SU-DHL-6 (cell line): Measurements from ENCODE around the gene SKI.

Experiments used
- H2AFZ ChIP-seq: fragments of 200-600 bp; sonication (generic); 2 replicates; pipeline ENCODE4 v1.6.1; 2014; ENCODE audit warnings: low read depth, mild to moderate bottlenecking, moderate library complexity, mixed read lengths, antibody characterized with exemption, low read length; ENCODE audit not compliant: severe bottlenecking
- H3F3A ChIP-seq: fragments of 200-600 bp; shearing (Covaris generic); 2 replicates; pipeline ENCODE4 v1.6.0; 2016; ENCODE audit warnings: antibody characterized with exemption, mild to moderate bottlenecking; ENCODE audit not compliant: insufficient read depth
- H3K27ac ChIP-seq: fragments of 200-600 bp; sonication (generic); 2 replicates; pipeline ENCODE4 v1.5.1; 2016; ENCODE audit warnings: low read depth, mild to moderate bottlenecking, low read length, moderate library complexity, mixed read lengths
- H3K27me3 ChIP-seq: fragments of 200-600 bp; sonication (generic), shearing (Covaris generic); 2 replicates; pipeline ENCODE4 v1.6.0; 2014; ENCODE audit warnings: mild to moderate bottlenecking, low read length
- H3K36me3 ChIP-seq: fragments of 200-600 bp; sonication (generic); 2 replicates; pipeline ENCODE4 v1.6.1; 2014; ENCODE audit warnings: mild to moderate bottlenecking, low read length, mixed read lengths
- H3K4me2 ChIP-seq: fragments of 300-600, 200-600 bp; shearing (Covaris generic), sonication (generic); 2 replicates; pipeline ENCODE4 v1.6.0; 2014; ENCODE audit warnings: low read length, low read depth, mild to moderate bottlenecking; ENCODE audit not compliant: poor library complexity, severe bottlenecking
- H3K4me3 ChIP-seq: fragments of 200-600 bp; sonication (generic); 2 replicates; pipeline ENCODE4 v1.5.1; 2014; ENCODE audit warnings: antibody characterized with exemption, low read length, mild to moderate bottlenecking, mixed read lengths; ENCODE audit not compliant: insufficient read depth, poor library complexity, severe bottlenecking
- H3K79me2 ChIP-seq: fragments of 200-600 bp; sonication (generic); 2 replicates; pipeline ENCODE4 v1.6.1; 2014; ENCODE audit warnings: mild to moderate bottlenecking, low read length, moderate library complexity; ENCODE audit not compliant: insufficient read depth
- H3K9ac ChIP-seq: fragments of 200-600 bp; sonication (generic); 2 replicates; pipeline ENCODE4 v1.7.0; 2014; ENCODE audit warnings: mild to moderate bottlenecking, low read length
- H3K9me2 ChIP-seq: fragments of 200-600 bp; sonication (generic); replicated peaks from 2 replicates; pipeline ENCODE4 v1.6.1; 2014; ENCODE audit warnings: low read length; ENCODE audit not compliant: insufficient read depth
- H3K9me3 ChIP-seq: fragments of 200-600 bp; sonication (generic); 2 replicates; pipeline ENCODE4 v1.6.1; 2014; ENCODE audit warnings: low read length, mixed read lengths; ENCODE audit not compliant: insufficient read depth
- H4K20me1 ChIP-seq: fragments of 200-600 bp; sonication (generic); 2 replicates; pipeline ENCODE4 v1.6.1; 2014; ENCODE audit warnings: low read depth, mild to moderate bottlenecking, antibody characterized with exemption, low read length, moderate library complexity, mixed read lengths
- CTCF ChIP-seq: fragments of 200-600 bp; sonication (generic); IDR thresholded peaks from one replicate; pipeline ENCODE4 v1.5.1; 2017; ENCODE audit warnings: antibody characterized with exemption, mild to moderate bottlenecking, low read length, moderate library complexity; ENCODE audit not compliant: insufficient read depth, poor library complexity, severe bottlenecking
- EZH2phosphoT487 ChIP-seq: fragments of 200-600 bp; sonication (generic), shearing (Covaris generic); conservative IDR thresholded peaks from 2 replicates; pipeline ENCODE4 v1.6.1; 2018; ENCODE audit warnings: mild to moderate bottlenecking, antibody characterized with exemption, low read length, moderate library complexity, mixed read lengths

Gene SKI

GRCh38 chr1:2349806-2350205, 121.7 kb downstream of the SKI start:
- no peaks in the 10 kb centered on the region for H3K9me2 ChIP-seq
- no peak overlapping the region for H3K4me2 ChIP-seq
- no peak for TF ChIP-seq CTCF
- no peak for TF ChIP-seq EZH2phosphoT487
- H3K36me3 ChIP-seq = no peaks in the 10 kb centered on the region
- H3K4me3 ChIP-seq = no peak overlapping the region
- H2AFZ ChIP-seq = no peak overlapping the region
- no peaks in the 10 kb centered on the region for H3K9me3 ChIP-seq
- H3K79me2 ChIP-seq = no peaks in the 10 kb centered on the region
- H3F3A ChIP-seq = no peaks in the 10 kb centered on the region
- no peak overlapping the region for H3K9ac ChIP-seq
- no peaks in the 10 kb centered on the region for H4K20me1 ChIP-seq
- H3K27ac ChIP-seq = no peak overlapping the region
- no peaks in the 10 kb centered on the region for H3K27me3 ChIP-seq

GRCh38 chr1:2350501-2350900, 122.4 kb downstream of the SKI start:
- Histone ChIP-seq H3K9me3 (no peaks in the 10 kb centered on the region), H3F3A (no peaks in the 10 kb centered on the region), H3K27ac (no peak overlapping the region), H3K9ac (no peak overlapping the region), H3K36me3 (no peaks in the 10 kb centered on the region), H3K9me2 (no peaks in the 10 kb centered on the region), H3K27me3 (no peaks in the 10 kb centered on the region), H4K20me1 (no peaks in the 10 kb centered on the region), H3K4me3 (no peak overlapping the region), H2AFZ (no peak overlapping the region), H3K4me2 (no peak overlapping the region), H3K79me2 (no peaks in the 10 kb centered on the region)
- TF ChIP-seq EZH2phosphoT487 (no peak), CTCF (no peak)

GRCh38 chr1:2350911-2351655, 123.0 kb downstream of the SKI start:
- H3K27me3 ChIP-seq = no peaks in the 10 kb centered on the region

More at GRCh38 chr1:2350911-2351655, 123.0 kb downstream of the SKI start:
- no peaks in the 10 kb centered on the region for H3K9me3 ChIP-seq
- no peaks in the 10 kb centered on the region for H4K20me1 ChIP-seq
- no peaks in the 10 kb centered on the region for H3K79me2 ChIP-seq
- H3K4me3 ChIP-seq = no peak overlapping the region
- no peak overlapping the region for H3K9ac ChIP-seq
- H2AFZ ChIP-seq = no peak overlapping the region
- no peaks in the 10 kb centered on the region for H3K36me3 ChIP-seq
- no peaks in the 10 kb centered on the region for H3F3A ChIP-seq
- no peak overlapping the region for H3K4me2 ChIP-seq
- H3K9me2 ChIP-seq = no peaks in the 10 kb centered on the region
- no peak for TF ChIP-seq CTCF
- no peak for TF ChIP-seq EZH2phosphoT487
- no peak overlapping the region for H3K27ac ChIP-seq
